H1 (cell line): ENCODE results near the gene HMCN1. TPM values are rescaled to one million over a fixed set of nuclear protein-coding genes. Genes with fewer than 3 reads are reported as not detected.

Source experiments
- CTCF ChIA-PET: fragments of 300-600 bp; sonication (Branson Sonifier 250); formaldehyde crosslinking; loops from one replicate; lab custom pipeline; 2021; ENCODE audit not compliant: partially characterized antibody; lab: Charles Lee
- POLR2A ChIA-PET: fragments of 300-600 bp; sonication (Branson Sonifier 250); formaldehyde crosslinking; loops from one replicate; lab custom pipeline; 2021; ENCODE audit warnings: inconsistent platforms; ENCODE audit not compliant: partially characterized antibody; lab: Charles Lee
- DNase-seq, 2 experiments: peaks; one replicate each; pipeline versions ENCODE4 v3.0.0 to v3.0.0-alpha.2; 2010 to 2022; ENCODE audit warnings: low spot score in 2 of 2, low read depth in 1 of 2, mixed read lengths in 1 of 2
- FAIRE-seq: peaks from 2 replicates; lab custom pipeline; 2011; peaks lifted over from hg19 to GRCh38; lab: Jason Lieb, UNC
- H2AFZ ChIP-seq: 2 replicates; pipeline ENCODE4 v1.8.1; 2012; ENCODE audit warnings: low read length, inconsistent platforms
- H2AK5ac ChIP-seq: 2 replicates; pipeline ENCODE4 v1.6.1; 2013; ENCODE audit warnings: low read depth, low read length
- H2BK120ac ChIP-seq: replicated peaks from 2 replicates; pipeline ENCODE3; 2013; ENCODE audit warnings: low read depth, low read length, inconsistent platforms
- H2BK12ac ChIP-seq: 2 replicates; pipeline ENCODE4 v1.6.1; 2013; ENCODE audit warnings: low read depth, low read length
- H2BK15ac ChIP-seq: 2 replicates; pipeline ENCODE4 v1.6.1; 2013; ENCODE audit warnings: low read length
- H2BK20ac ChIP-seq: 2 replicates; pipeline ENCODE4 v1.6.1; 2013; ENCODE audit warnings: low read length
- H2BK5ac ChIP-seq: 2 replicates; pipeline ENCODE4 v1.6.1; 2013; ENCODE audit warnings: low read depth, low read length
- H3K14ac ChIP-seq: 2 replicates; pipeline ENCODE4 v1.6.1; 2013; ENCODE audit warnings: inconsistent platforms; ENCODE audit not compliant: insufficient read length
- H3K18ac ChIP-seq: 2 replicates; pipeline ENCODE4 v1.6.1; 2013; ENCODE audit warnings: low read length; ENCODE audit errors: extremely low read depth
- H3K23ac ChIP-seq: 2 replicates; pipeline ENCODE4 v1.6.1; 2013; ENCODE audit warnings: inconsistent platforms; ENCODE audit not compliant: insufficient read length
- H3K23me2 ChIP-seq: 2 replicates; pipeline ENCODE4 v1.6.1; 2013; ENCODE audit warnings: low read depth, low read length
- H3K27ac ChIP-seq: 2 replicates; pipeline ENCODE4 v1.6.1; 2011; ENCODE audit warnings: low read depth, low read length, inconsistent platforms
- H3K27me3 ChIP-seq, 4 experiments: replicated peaks in 1 of 4; 1 replicate in 1 of 4; 2 replicates in 3 of 4; pipeline versions ENCODE4 v1.6.1 to v1.8.1; 2011 to 2013; ENCODE audit warnings: low read length in 3 of 4, mild to moderate bottlenecking in 3 of 4, inconsistent platforms in 2 of 4, mixed read lengths in 2 of 4, moderate library complexity in 1 of 4; ENCODE audit not compliant: control insufficient read depth in 3 of 4, insufficient read depth in 3 of 4; ENCODE audit errors: extremely low read depth in 1 of 4
- H3K36me3 ChIP-seq, 4 experiments: 2 replicates each; pipeline versions ENCODE4 v1.6.1 to v1.8.1; 2011 to 2013; ENCODE audit warnings: mild to moderate bottlenecking in 4 of 4, low read length in 3 of 4, moderate library complexity in 2 of 4, control low read depth in 1 of 4, inconsistent platforms in 1 of 4; ENCODE audit not compliant: insufficient read depth in 4 of 4, control insufficient read depth in 2 of 4
- H3K4ac ChIP-seq: replicated peaks from 2 replicates; pipeline ENCODE3; 2013; ENCODE audit warnings: low read length, low read depth, mixed read lengths, inconsistent platforms; ENCODE audit not compliant: insufficient read length
- H3K4me1 ChIP-seq, 4 experiments: replicated peaks in 1 of 4; 1 replicate in 1 of 4; 2 replicates in 3 of 4; pipeline versions ENCODE4 v1.6.1 to v1.8.1; 2011 to 2013; ENCODE audit warnings: low read length in 3 of 4, inconsistent platforms in 2 of 4, mixed read lengths in 1 of 4; ENCODE audit not compliant: insufficient read depth in 4 of 4, control insufficient read depth in 3 of 4
- H3K4me2 ChIP-seq, 2 experiments: 2 replicates each; pipeline versions ENCODE4 v1.6.1 to v1.8.1; 2011 to 2013; ENCODE audit warnings: low read depth in 2 of 2, low read length in 2 of 2, control low read depth in 1 of 2, inconsistent platforms in 1 of 2, mild to moderate bottlenecking in 1 of 2; ENCODE audit not compliant: insufficient read depth in 1 of 2
- H3K4me3 ChIP-seq, 4 experiments: fragments of 200-600, 300-600 bp in 1 of 4; sonication (generic), shearing (Covaris generic), sonication (Bioruptor Twin) in 1 of 4; 2 replicates each; pipeline versions ENCODE4 v1.5.1 to v1.8.1; 2011 to 2016; ENCODE audit warnings: low read length in 4 of 4, low read depth in 3 of 4, control low read depth in 2 of 4, inconsistent platforms in 2 of 4, mild to moderate bottlenecking in 2 of 4, mixed read lengths in 1 of 4, moderate library complexity in 1 of 4; ENCODE audit not compliant: insufficient read depth in 2 of 4; ENCODE audit errors: extremely low read depth in 1 of 4
- H3K56ac ChIP-seq: replicated peaks from 2 replicates; pipeline ENCODE3; 2013; ENCODE audit warnings: low read depth, mild to moderate bottlenecking, mixed read lengths, low read length, inconsistent platforms; ENCODE audit not compliant: insufficient read length
- H3K79me1 ChIP-seq: 2 replicates; pipeline ENCODE4 v1.6.1; 2013; ENCODE audit warnings: low read depth, low read length, control low read depth
- H3K79me2 ChIP-seq, 2 experiments: 2 replicates each; pipeline versions ENCODE4 v1.6.1 to v1.8.1; 2012 to 2013; ENCODE audit warnings: low read length in 2 of 2, mild to moderate bottlenecking in 2 of 2, inconsistent platforms in 1 of 2; ENCODE audit not compliant: insufficient read depth in 2 of 2, control insufficient read depth in 1 of 2
- H3K9ac ChIP-seq, 4 experiments: replicated peaks in 1 of 4; 1 replicate in 1 of 4; 2 replicates in 3 of 4; pipeline versions ENCODE4 v1.6.1 to v1.8.1; 2011 to 2013; ENCODE audit warnings: low read depth in 3 of 4, low read length in 3 of 4, control low read depth in 2 of 4, mild to moderate bottlenecking in 2 of 4, moderate library complexity in 2 of 4, inconsistent platforms in 1 of 4; ENCODE audit errors: extremely low read depth in 1 of 4
- H3K9me3 ChIP-seq, 2 experiments: 2 replicates each; pipeline versions ENCODE4 v1.6.1 to v1.8.1; 2012 to 2013; ENCODE audit warnings: mild to moderate bottlenecking in 2 of 2, moderate library complexity in 2 of 2, control low read depth in 1 of 2, inconsistent platforms in 1 of 2, low read depth in 1 of 2, low read length in 1 of 2, mixed read lengths in 1 of 2; ENCODE audit not compliant: insufficient read depth in 2 of 2
- H4K20me1 ChIP-seq, 2 experiments: replicated peaks in 1 of 2; 2 replicates each; pipeline versions ENCODE3 to v1.8.1; 2011 to 2013; ENCODE audit warnings: inconsistent platforms in 2 of 2, low read length in 2 of 2, mild to moderate bottlenecking in 1 of 2; ENCODE audit not compliant: insufficient read depth in 2 of 2, control insufficient read depth in 1 of 2
- H4K5ac ChIP-seq: 2 replicates; pipeline ENCODE4 v1.6.1; 2013; ENCODE audit warnings: low read length, low read depth, mixed read lengths, inconsistent platforms; ENCODE audit not compliant: insufficient read length
- H4K8ac ChIP-seq: 2 replicates; pipeline ENCODE4 v1.8.0; 2013; ENCODE audit warnings: mild to moderate bottlenecking, moderate library complexity, low read length, inconsistent platforms; ENCODE audit not compliant: insufficient read depth; ENCODE audit errors: extremely low read depth
- H4K91ac ChIP-seq: replicated peaks from 2 replicates; pipeline ENCODE3; 2013; ENCODE audit warnings: low read length, mixed read lengths, inconsistent platforms; ENCODE audit not compliant: insufficient read length
- ASH2L ChIP-seq: fragments of 200-600, 300-600 bp; sonication (generic); IDR thresholded peaks from one replicate; pipeline ENCODE4 v1.7.1; 2017; ENCODE audit warnings: low read length
- BRCA1 ChIP-seq: IDR thresholded peaks from 2 replicates; pipeline ENCODE4 v1.6.1; 2012; ENCODE audit warnings: low read depth, low read length, improper control_type of control experiment
- CBX5 ChIP-seq: fragments of 300-800, 300-1000 bp; sonication (generic); IDR thresholded peaks from 2 replicates; pipeline ENCODE4 v1.7.1; 2016; ENCODE audit warnings: antibody characterized with exemption, low read length, low read depth
- CBX8 ChIP-seq: fragments of 300-800, 300-1000 bp; sonication (generic); IDR thresholded peaks from 2 replicates; pipeline ENCODE4 v1.7.1; 2016; ENCODE audit warnings: low read depth, low read length, borderline replicate concordance
- CTBP2 ChIP-seq: IDR thresholded peaks from 2 replicates; pipeline ENCODE4 v1.7.0; 2011; ENCODE audit warnings: borderline replicate concordance, mild to moderate bottlenecking, moderate library complexity, mixed read lengths, low read length; ENCODE audit not compliant: insufficient read depth, insufficient read length
- HDAC2 ChIP-seq, 2 experiments: fragments of 300-600 bp in 1 of 2; sonication (generic) in 1 of 2; IDR thresholded peaks; 2 replicates each; pipeline ENCODE4 v1.6.1; 2011 to 2012; ENCODE audit warnings: low read depth in 2 of 2, low read length in 2 of 2, mild to moderate bottlenecking in 2 of 2, moderate library complexity in 2 of 2, borderline replicate concordance in 1 of 2, inconsistent platforms in 1 of 2
- KDM1A ChIP-seq: fragments of 200-600, 300-600 bp; sonication (generic); IDR thresholded peaks from 2 replicates; pipeline ENCODE4 v1.7.1; 2016; ENCODE audit warnings: mild to moderate bottlenecking, low read length, borderline replicate concordance
- KDM4A ChIP-seq: IDR thresholded peaks from one replicate; pipeline ENCODE4 v1.7.1; 2012; ENCODE audit warnings: low read depth, mild to moderate bottlenecking, moderate library complexity, low read length, inconsistent platforms; ENCODE audit not compliant: severe bottlenecking
- NANOG ChIP-seq: IDR thresholded peaks from 2 replicates; pipeline ENCODE4 v1.6.1; 2011; ENCODE audit warnings: low read length, low read depth, mild to moderate bottlenecking, inconsistent platforms; ENCODE audit not compliant: insufficient read depth, poor library complexity, severe bottlenecking
- PHF8 ChIP-seq: fragments of 200-600 bp; sonication (generic); conservative IDR thresholded peaks from 2 replicates; pipeline ENCODE4 v1.7.1; 2012; ENCODE audit warnings: low read depth, mild to moderate bottlenecking, inconsistent platforms, low read length, moderate library complexity
- POU5F1 ChIP-seq: IDR thresholded peaks from 2 replicates; pipeline ENCODE4 v1.6.1; 2011; ENCODE audit warnings: low read depth, mild to moderate bottlenecking, low read length, moderate library complexity
- RXRA ChIP-seq: IDR thresholded peaks from 2 replicates; pipeline ENCODE4 v1.6.1; 2011; ENCODE audit warnings: low read depth, mild to moderate bottlenecking, low read length, moderate library complexity; ENCODE audit not compliant: insufficient read depth
- SIX5 ChIP-seq: IDR thresholded peaks from 2 replicates; pipeline ENCODE4 v1.6.1; 2011; ENCODE audit warnings: mild to moderate bottlenecking, low read depth, low read length
- SRF ChIP-seq: IDR thresholded peaks from 2 replicates; pipeline ENCODE4 v1.6.1; 2011; ENCODE audit warnings: mild to moderate bottlenecking, low read depth, low read length, moderate library complexity
- YY1 ChIP-seq: IDR thresholded peaks from 2 replicates; pipeline ENCODE4 v1.6.1; 2011; ENCODE audit warnings: low read depth, mild to moderate bottlenecking, low read length
- ZNF274 ChIP-seq: IDR thresholded peaks from 2 replicates; pipeline ENCODE4 v1.7.0; 2012; ENCODE audit warnings: low read length, borderline replicate concordance; ENCODE audit errors: extremely low read depth
- polyA plus RNA-seq, 7 experiments: library from polyadenylated mRNA; depleted of rRNA in 3 of 7; stranded (reverse) in 5 of 7; unstranded in 2 of 7; fragments of >200 nt in 5 of 7; fragments of 200-250 nt in 2 of 7; gene quantifications; 1 replicate in 5 of 7; 2 replicates in 1 of 7; 4 replicates in 1 of 7; pipeline versions ENCODE4 v1.2.1 to v1.2.3, GENCODE V29; 2011 to 2013; ENCODE audit warnings: missing spikeins in 2 of 7, mixed read lengths in 2 of 7
- total RNA-seq: library from RNA; stranded (reverse); fragmentation: NEBNext Ultra II Directional; extraction: Animal tissue kit (Norgen Biotek cat#: 25700); gene quantifications from 2 replicates; pipeline ENCODE4 v1.2.1, GENCODE V29; 2021

HMCN1 gene
- total and polyA plus RNA-seq, 2 of the 8 experiments (the other 6 are each of a cell fraction or from before 2014, with no cell fraction given) = 13.8 to 14.6 TPM

- Histone ChIP-seq H3K23ac (no peak overlapping the region), H2AK5ac (no peak overlapping the region), H3K4me3 (no peak overlapping the region), H3K14ac (no peak overlapping the region), H3K18ac (no peak overlapping the region), H3K9ac (no peak overlapping the region), H3K79me1 (no peaks in the 10 kb centered on the region), H3K36me3 (no peaks in the 10 kb centered on the region), H4K5ac (no peak overlapping the region), H3K9me3 (no peaks in the 10 kb centered on the region), H2BK120ac (no peak overlapping the region), H3K27me3 (no peaks in the 10 kb centered on the region), H3K23me2 (no peaks in the 10 kb centered on the region), H2BK20ac (no peak overlapping the region), H3K56ac (no peak overlapping the region), H3K4ac (no peak overlapping the region), H2BK12ac (no peak overlapping the region), H3K4me1 (no peaks in the 10 kb centered on the region), H4K91ac (no peak overlapping the region), H2BK5ac (no peak overlapping the region), H2BK15ac (no peak overlapping the region), H3K4me2 (no peak overlapping the region), H4K8ac (no peak overlapping the region), H3K27ac (no peak overlapping the region), H2AFZ (no peak overlapping the region), H3K79me2 (no peaks in the 10 kb centered on the region), H4K20me1 (no peaks in the 10 kb centered on the region)
- FAIRE-seq (no peak), DNase-seq (no peak)
- ChIA-PET CTCF (interaction anchor here (1.2 to 4.0 kb wide), 17 partner anchors 8 to 507 kb away, joined by 3 to 42 read pairs (median 5); partner anchors contain the start of gene HMCN1), POLR2A (no interaction called here)
- TF ChIP-seq NANOG (no peak), SIX5 (no peak), KDM4A (no peak), SRF (no peak), PHF8 (no peak), YY1 (no peak), ASH2L (no peak), RXRA (no peak), KDM1A (no peak), POU5F1 (no peak), CTBP2 (no peak), CBX5 (no peak), HDAC2 (IDR thresholded peaks at IDR 0.05; ENCODE audit: borderline replicate concordance in 1 of 2, low read depth in 2 of 2, low read length in 2 of 2) (no peak), BRCA1 (no peak), CBX8 (no peak), ZNF274 (no peak)
Observed at GRCh38 chr1:185721553-185721952, 12.6 kb upstream of the HMCN1 start.
